OCI-LY3 (cell line): Measurements from ENCODE around the gene DUSP10.

Experiments used
- EZH2phosphoT487 ChIP-seq: fragments of 200-600 bp; shearing (Covaris generic); IDR thresholded peaks from 2 replicates; pipeline ENCODE4 v1.6.1; 2018; ENCODE audit warnings: antibody characterized with exemption, mixed run types, low read depth
- TF ChIP-seq, protein P1 (sequence below): fragments of 200-600, 300-600 bp; sonication (generic); IDR thresholded peaks from 2 replicates; pipeline ENCODE4 v1.5.1; 2014; ENCODE audit warnings: antibody characterized with exemption, low read length, low read depth

DNA sequence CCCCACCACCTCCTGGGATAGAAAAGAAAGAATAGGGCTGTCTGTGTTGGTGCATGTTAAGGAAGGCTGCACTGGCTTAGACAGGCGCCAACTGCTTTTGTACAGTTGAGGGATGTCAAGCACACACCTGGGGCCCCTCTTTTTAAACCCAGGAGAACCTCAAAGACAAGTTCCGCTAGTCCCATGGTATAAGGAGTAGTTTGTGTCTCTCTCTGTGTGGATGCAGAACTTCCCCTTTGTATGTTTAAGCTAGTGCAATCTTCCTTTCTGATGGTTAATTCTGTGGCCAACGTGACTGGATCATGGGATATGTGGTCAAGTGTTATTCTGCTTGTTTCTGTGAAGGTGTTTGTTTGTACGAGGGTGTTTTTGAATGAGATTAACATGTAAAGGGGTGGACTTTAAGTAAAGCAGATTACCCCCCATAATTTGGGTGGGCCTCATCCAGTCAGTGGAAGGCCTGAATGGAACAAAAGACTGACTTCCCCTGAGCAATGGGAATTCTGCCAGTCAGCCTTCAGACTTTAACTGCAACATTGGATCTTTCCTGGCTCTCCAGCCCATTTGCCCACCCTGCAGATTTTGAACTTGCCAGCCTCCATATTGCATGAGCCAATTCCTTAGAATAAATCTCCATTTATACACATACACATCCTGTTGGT, 9.5 kb upstream of the DUSP10 start:
- TF ChIP-seq, protein P1, sequence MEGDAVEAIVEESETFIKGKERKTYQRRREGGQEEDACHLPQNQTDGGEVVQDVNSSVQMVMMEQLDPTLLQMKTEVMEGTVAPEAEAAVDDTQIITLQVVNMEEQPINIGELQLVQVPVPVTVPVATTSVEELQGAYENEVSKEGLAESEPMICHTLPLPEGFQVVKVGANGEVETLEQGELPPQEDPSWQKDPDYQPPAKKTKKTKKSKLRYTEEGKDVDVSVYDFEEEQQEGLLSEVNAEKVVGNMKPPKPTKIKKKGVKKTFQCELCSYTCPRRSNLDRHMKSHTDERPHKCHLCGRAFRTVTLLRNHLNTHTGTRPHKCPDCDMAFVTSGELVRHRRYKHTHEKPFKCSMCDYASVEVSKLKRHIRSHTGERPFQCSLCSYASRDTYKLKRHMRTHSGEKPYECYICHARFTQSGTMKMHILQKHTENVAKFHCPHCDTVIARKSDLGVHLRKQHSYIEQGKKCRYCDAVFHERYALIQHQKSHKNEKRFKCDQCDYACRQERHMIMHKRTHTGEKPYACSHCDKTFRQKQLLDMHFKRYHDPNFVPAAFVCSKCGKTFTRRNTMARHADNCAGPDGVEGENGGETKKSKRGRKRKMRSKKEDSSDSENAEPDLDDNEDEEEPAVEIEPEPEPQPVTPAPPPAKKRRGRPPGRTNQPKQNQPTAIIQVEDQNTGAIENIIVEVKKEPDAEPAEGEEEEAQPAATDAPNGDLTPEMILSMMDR, result no peak
- no peak for TF ChIP-seq EZH2phosphoT487
